Transverse colon (tissue), 3 donors: ENCODE data around the gene PTPN9.

Experiments used
- POLR2A ChIP-seq: fragments of 450-650 bp; IDR thresholded peaks from one replicate; pipeline ENCODE4 v1.6.1; 2016; ENCODE audit warnings: antibody characterized with exemption, mild to moderate bottlenecking, moderate library complexity
- TF ChIP-seq, protein P1 (sequence below), 5 experiments: fragments of 200-600 bp in 3 of 5; fragments of 450-650 bp in 2 of 5; sonication (generic) in 3 of 5; IDR thresholded peaks; 1 replicate in 2 of 5; 2 replicates in 3 of 5; pipeline ENCODE4 v1.5.1; 2016 to 2017; ENCODE audit warnings: antibody characterized with exemption in 5 of 5, inconsistent platforms in 3 of 5, mild to moderate bottlenecking in 2 of 5, moderate library complexity in 1 of 5

DNA sequence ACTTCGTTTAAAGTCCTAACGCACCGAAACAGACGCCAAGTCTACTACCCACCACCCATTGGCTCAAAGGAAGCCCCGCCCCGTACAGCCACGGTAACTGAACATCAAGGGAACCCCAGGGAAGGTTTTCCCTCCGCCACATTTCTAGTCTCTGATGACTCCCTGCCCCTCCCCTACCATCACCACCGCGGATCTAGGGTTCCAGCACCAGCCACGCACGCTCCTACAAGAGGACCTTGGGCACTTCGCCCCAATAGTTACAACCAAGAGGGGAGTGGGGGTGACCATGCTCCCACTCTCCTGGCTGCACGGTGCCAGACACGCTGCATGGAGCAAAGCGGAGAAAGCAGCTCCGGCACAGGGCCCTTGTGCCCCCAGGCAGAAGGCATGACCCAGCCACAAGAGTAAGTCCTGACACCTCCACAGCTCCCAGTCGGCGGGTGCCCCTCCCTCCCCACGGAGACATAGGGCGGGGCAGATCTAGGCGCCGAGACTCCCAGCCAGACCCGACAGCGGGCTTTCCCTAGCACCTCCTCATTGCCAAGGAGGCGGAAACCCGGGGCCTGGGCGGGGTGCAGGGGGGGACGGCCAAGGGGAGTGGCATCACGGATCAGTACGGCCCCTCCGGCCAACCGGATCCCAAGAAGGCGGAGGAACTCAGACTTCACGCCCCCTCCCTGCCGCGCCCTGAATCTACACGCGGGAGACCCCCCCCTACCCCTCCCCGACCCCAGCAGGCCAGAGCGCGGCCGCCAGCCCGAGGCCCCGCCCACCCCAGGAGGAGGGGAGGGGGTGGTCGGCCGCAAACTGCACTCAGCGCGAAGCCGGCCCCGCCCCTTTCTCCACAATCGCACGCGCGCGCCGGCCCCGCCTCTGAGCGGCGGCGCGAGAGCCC is 128.6 kb downstream of the PTPN9 start:
- TF ChIP-seq, protein P1, sequence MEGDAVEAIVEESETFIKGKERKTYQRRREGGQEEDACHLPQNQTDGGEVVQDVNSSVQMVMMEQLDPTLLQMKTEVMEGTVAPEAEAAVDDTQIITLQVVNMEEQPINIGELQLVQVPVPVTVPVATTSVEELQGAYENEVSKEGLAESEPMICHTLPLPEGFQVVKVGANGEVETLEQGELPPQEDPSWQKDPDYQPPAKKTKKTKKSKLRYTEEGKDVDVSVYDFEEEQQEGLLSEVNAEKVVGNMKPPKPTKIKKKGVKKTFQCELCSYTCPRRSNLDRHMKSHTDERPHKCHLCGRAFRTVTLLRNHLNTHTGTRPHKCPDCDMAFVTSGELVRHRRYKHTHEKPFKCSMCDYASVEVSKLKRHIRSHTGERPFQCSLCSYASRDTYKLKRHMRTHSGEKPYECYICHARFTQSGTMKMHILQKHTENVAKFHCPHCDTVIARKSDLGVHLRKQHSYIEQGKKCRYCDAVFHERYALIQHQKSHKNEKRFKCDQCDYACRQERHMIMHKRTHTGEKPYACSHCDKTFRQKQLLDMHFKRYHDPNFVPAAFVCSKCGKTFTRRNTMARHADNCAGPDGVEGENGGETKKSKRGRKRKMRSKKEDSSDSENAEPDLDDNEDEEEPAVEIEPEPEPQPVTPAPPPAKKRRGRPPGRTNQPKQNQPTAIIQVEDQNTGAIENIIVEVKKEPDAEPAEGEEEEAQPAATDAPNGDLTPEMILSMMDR (IDR thresholded peaks at IDR 0.05), result no peak
- peak; percentile 33 for TF ChIP-seq POLR2A
